ENCODE data around the gene BATF3.

BATF3 gene

DNA sequence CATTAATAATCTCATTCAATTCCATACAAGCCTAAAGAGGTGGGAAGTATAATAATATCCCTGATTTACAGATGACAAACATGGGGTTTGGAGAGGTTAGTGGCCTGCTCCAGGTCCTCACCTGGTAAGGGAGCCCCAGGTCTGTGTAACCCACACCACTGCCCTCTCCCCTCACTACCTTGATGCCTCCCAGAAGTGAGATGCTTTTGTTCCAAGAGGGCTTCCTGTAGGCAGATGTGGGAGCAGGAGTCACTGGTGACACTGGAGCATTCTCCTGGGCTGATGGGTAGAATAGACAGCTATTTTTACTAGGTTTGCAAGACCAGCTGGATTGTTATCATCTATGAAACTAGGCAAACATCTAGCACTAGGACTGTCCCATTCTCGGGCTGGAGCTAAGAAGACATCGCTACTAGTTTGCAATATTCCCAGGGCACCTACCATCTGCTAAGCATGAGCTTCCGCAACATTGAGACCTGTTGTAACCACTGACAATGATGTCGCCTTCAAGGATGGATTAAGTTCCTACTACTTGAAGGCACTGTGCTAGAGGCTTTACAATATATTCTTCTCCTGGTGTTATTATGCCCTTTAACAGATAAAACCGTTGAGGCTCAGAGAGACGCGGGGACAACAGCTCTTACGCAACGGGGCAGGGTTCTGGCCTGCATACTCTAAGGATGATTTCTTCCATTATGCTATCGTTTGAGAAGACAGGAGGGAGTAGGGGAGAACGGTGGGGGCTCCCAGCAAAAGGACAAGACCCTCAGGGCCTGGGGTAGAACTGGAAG is 35.0 kb downstream of the BATF3 start:
- no peak for TF ChIP-seq EGR1 (IDR thresholded peaks at IDR 0.05)
- no peak for TF ChIP-seq TEAD4 (IDR thresholded peaks at IDR 0.05)
- TF ChIP-seq FOXM1 (IDR thresholded peaks at IDR 0.05; ENCODE audit: borderline replicate concordance, low read depth), result no peak
- TF ChIP-seq, protein P1, sequence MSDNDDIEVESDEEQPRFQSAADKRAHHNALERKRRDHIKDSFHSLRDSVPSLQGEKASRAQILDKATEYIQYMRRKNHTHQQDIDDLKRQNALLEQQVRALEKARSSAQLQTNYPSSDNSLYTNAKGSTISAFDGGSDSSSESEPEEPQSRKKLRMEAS (IDR thresholded peaks at IDR 0.05), result no peak
- no peak for TF ChIP-seq CEBPB (IDR thresholded peaks at IDR 0.05)
- TF ChIP-seq TCF12 (IDR thresholded peaks at IDR 0.05; ENCODE audit: low read depth), result no peak
- TF ChIP-seq RAD21 (IDR thresholded peaks at IDR 0.05; ENCODE audit: low read depth), result no peak
- no peak for TF ChIP-seq ZBTB7A (IDR thresholded peaks at IDR 0.05; ENCODE audit: low read depth)
- TF ChIP-seq NFIC (IDR thresholded peaks at IDR 0.05), result no peak
- no peak for TF ChIP-seq YY1 (IDR thresholded peaks at IDR 0.05; ENCODE audit: low read depth)
- TF ChIP-seq, protein P2, sequence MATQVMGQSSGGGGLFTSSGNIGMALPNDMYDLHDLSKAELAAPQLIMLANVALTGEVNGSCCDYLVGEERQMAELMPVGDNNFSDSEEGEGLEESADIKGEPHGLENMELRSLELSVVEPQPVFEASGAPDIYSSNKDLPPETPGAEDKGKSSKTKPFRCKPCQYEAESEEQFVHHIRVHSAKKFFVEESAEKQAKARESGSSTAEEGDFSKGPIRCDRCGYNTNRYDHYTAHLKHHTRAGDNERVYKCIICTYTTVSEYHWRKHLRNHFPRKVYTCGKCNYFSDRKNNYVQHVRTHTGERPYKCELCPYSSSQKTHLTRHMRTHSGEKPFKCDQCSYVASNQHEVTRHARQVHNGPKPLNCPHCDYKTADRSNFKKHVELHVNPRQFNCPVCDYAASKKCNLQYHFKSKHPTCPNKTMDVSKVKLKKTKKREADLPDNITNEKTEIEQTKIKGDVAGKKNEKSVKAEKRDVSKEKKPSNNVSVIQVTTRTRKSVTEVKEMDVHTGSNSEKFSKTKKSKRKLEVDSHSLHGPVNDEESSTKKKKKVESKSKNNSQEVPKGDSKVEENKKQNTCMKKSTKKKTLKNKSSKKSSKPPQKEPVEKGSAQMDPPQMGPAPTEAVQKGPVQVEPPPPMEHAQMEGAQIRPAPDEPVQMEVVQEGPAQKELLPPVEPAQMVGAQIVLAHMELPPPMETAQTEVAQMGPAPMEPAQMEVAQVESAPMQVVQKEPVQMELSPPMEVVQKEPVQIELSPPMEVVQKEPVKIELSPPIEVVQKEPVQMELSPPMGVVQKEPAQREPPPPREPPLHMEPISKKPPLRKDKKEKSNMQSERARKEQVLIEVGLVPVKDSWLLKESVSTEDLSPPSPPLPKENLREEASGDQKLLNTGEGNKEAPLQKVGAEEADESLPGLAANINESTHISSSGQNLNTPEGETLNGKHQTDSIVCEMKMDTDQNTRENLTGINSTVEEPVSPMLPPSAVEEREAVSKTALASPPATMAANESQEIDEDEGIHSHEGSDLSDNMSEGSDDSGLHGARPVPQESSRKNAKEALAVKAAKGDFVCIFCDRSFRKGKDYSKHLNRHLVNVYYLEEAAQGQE (IDR thresholded peaks at IDR 0.05; ENCODE audit: low read depth), result no peak
- no peak for TF ChIP-seq TAF1 (IDR thresholded peaks at IDR 0.05; ENCODE audit: low read depth)
- TF ChIP-seq EP300 (IDR thresholded peaks at IDR 0.05; ENCODE audit: borderline replicate concordance), result no peak

GRCh38 chr1:212656730-212657129 is 42.9 kb downstream of the BATF3 start:
- no peak for TF ChIP-seq RAD21 (IDR thresholded peaks at IDR 0.05; ENCODE audit: low read depth)
- TF ChIP-seq CREB1 (IDR thresholded peaks at IDR 0.05; ENCODE audit: low read depth), result no peak
- TF ChIP-seq EGR1 (IDR thresholded peaks at IDR 0.05), result no peak
- no peak for TF ChIP-seq TAF1 (IDR thresholded peaks at IDR 0.05; ENCODE audit: low read depth)
- TF ChIP-seq, protein P2 (IDR thresholded peaks at IDR 0.05; ENCODE audit: low read depth), result no peak
- no peak for TF ChIP-seq YY1 (IDR thresholded peaks at IDR 0.05; ENCODE audit: low read depth)
- TF ChIP-seq FOXM1 (IDR thresholded peaks at IDR 0.05; ENCODE audit: borderline replicate concordance, low read depth), result no peak
- no peak for TF ChIP-seq CEBPB (IDR thresholded peaks at IDR 0.05)
- no peak for TF ChIP-seq USF1 (IDR thresholded peaks at IDR 0.05)
- TF ChIP-seq NFIC (IDR thresholded peaks at IDR 0.05), result no peak
- no peak for TF ChIP-seq TCF12 (IDR thresholded peaks at IDR 0.05; ENCODE audit: low read depth)
- no peak for TF ChIP-seq EP300 (IDR thresholded peaks at IDR 0.05; ENCODE audit: borderline replicate concordance)
- TF ChIP-seq, protein P1 (IDR thresholded peaks at IDR 0.05), result no peak
- no peak for TF ChIP-seq TEAD4 (IDR thresholded peaks at IDR 0.05)
- TF ChIP-seq ZBTB7A (IDR thresholded peaks at IDR 0.05; ENCODE audit: low read depth), result no peak

DNA sequence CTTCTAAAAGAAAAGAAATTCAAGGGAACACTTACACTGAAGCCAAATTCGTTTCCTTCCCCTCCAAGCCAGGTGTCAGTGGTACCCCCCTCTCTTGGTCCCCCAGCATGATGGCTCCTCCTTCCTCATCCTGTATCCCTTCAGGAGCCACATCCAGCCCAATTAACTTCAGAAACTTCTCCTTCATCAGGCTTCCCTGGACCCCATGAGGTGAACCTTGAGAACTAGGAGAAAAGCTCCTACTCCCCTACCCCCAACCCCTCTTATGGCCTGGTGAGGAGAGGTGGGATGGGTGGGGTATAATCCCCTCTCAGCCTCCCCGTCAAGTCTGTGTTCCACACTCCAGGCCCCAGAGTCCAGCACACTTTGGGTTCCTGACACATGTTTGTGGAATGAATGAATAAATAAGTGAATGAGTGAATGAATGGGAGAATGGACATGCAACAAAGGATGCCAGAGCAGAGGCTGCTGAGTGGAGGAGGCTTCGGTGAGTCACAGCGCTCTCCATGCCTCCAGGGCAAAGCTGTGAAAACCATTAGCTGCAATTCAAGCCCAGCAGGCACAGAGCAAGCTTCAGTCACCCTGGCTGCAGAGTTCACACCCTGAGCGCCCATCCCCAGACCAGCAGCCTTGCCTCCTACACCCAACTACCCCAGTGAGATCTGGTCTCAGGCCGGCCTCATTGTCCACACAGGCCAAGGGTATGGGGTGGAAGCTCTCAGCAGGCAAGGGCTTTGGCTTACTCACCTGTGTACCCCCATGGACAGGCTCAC is 43.8 kb downstream of the BATF3 start:
- TF ChIP-seq TEAD4 (IDR thresholded peaks at IDR 0.05) (no peak), CREB1 (IDR thresholded peaks at IDR 0.05; ENCODE audit: low read depth) (no peak), FOXM1 (IDR thresholded peaks at IDR 0.05; ENCODE audit: borderline replicate concordance, low read depth) (no peak), RAD21 (IDR thresholded peaks at IDR 0.05; ENCODE audit: low read depth) (no peak), NFIC (IDR thresholded peaks at IDR 0.05) (no peak), USF1 (IDR thresholded peaks at IDR 0.05) (no peak), TCF12 (IDR thresholded peaks at IDR 0.05; ENCODE audit: low read depth) (no peak), ZBTB7A (IDR thresholded peaks at IDR 0.05; ENCODE audit: low read depth) (no peak), TAF1 (IDR thresholded peaks at IDR 0.05; ENCODE audit: low read depth) (no peak), EGR1 (IDR thresholded peaks at IDR 0.05) (no peak), YY1 (IDR thresholded peaks at IDR 0.05; ENCODE audit: low read depth) (no peak), CEBPB (IDR thresholded peaks at IDR 0.05) (no peak), EP300 (IDR thresholded peaks at IDR 0.05; ENCODE audit: borderline replicate concordance) (no peak)
- TF ChIP-seq, protein P2 (IDR thresholded peaks at IDR 0.05; ENCODE audit: low read depth), result no peak
- TF ChIP-seq, protein P1 (IDR thresholded peaks at IDR 0.05), result no peak
